ENCODE data around the gene NFYC. TPM values are rescaled to one million over a fixed set of nuclear protein-coding genes. Genes with fewer than 3 reads are reported as not detected.

NFYC gene
- total RNA-seq, 4 donors from 2014 or later: 30.3 to 36.3 (median 33.3) TPM

- no peak overlapping the region for H3K4me3 ChIP-seq
- no peak overlapping the region for H3K27ac ChIP-seq
- no peaks in the 10 kb centered on the region for H3K27me3 ChIP-seq
- TF ChIP-seq CTCF (IDR thresholded peaks at IDR 0.05): no peak
- no peak for TF ChIP-seq EP300 (IDR thresholded peaks at IDR 0.05)
- TF ChIP-seq POLR2A (IDR thresholded peaks at IDR 0.05): no peak
- WGBS, 2 donors: 64 to 75% methylated on average over 2 of the region's 2 CpGs
- no peaks in the 10 kb centered on the region for H3K9me3 ChIP-seq
- H3K36me3 ChIP-seq: no peaks in the 10 kb centered on the region
- peaks cover 0 to 5% (median 0%) of the 10 kb centered on the region in 4 donors for H3K4me1 ChIP-seq
- DNase-seq (ENCODE audit: low spot score in 2 of 2): no peak
Observed at GRCh38 chr1:40789342-40789598, 97.8 kb downstream of the NFYC start.

DNA sequence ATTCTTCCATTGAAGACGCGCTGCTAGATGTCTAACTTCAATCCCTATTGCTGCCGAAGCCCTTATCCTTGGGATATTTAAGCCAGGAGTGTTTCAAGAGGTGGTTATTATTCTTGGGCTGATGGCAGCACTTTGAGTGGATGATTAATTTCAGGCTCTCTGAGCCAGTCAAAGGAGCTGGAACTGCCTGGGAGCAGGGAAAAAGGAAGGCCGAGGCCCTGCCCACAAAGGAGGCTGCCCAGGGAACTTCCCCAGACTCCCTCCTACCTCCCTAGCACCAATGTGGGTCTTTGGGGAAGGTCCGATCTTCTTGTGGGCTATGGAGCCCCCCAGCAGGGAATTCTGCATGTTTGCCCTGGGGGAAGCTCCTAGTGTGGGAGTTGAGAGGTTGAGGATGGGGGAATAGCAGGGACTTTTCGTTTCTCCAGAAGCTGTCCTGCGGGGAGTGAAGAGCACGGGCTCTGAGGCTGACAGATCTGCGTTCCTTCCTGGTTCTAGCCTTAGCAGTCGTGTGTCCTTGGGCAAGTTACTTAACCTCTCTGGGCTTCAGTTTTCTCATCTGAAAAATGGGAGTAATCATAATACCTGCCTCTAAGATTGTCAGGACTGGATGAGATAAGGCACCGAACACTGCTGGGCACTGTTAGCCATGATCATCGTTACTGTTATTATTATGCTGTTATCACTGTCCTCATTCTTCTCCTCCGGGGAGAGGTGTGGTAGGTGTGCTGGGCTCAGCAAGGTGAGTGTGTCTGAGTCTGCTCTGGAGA lies 98.3 kb downstream of the NFYC start:
- H3K9me3 ChIP-seq: no peaks in the 10 kb centered on the region
- H3K4me1 ChIP-seq: no peaks in the 10 kb centered on the region
- 85 to 87% methylated on average over 13 of the region's 13 CpGs for whole genome bisulfite sequencing, 2 donors
- no peak for TF ChIP-seq CTCF (IDR thresholded peaks at IDR 0.05)
- no peak for TF ChIP-seq POLR2A (IDR thresholded peaks at IDR 0.05)
- no peak for TF ChIP-seq EP300 (IDR thresholded peaks at IDR 0.05)
- H3K27me3 ChIP-seq: no peaks in the 10 kb centered on the region
- no peak for DNase-seq (ENCODE audit: low spot score in 2 of 2)
- no peak overlapping the region for H3K27ac ChIP-seq
- H3K36me3 ChIP-seq: no peaks in the 10 kb centered on the region
- no peak overlapping the region for H3K4me3 ChIP-seq

- H3K36me3 ChIP-seq: no peaks in the 10 kb centered on the region
- no peaks in the 10 kb centered on the region for H3K9me3 ChIP-seq
- no peaks in the 10 kb centered on the region for H3K4me1 ChIP-seq
- H3K27ac ChIP-seq: no peak overlapping the region
- H3K27me3 ChIP-seq: no peaks in the 10 kb centered on the region
- DNase-seq (ENCODE audit: low spot score in 2 of 2): no peak
- TF ChIP-seq EP300 (IDR thresholded peaks at IDR 0.05) (no peak), POLR2A (IDR thresholded peaks at IDR 0.05) (no peak), CTCF (IDR thresholded peaks at IDR 0.05) (no peak)
- WGBS, 2 donors: 46 to 55% methylated on average over 5 to 7 of the region's 7 CpGs
- H3K4me3 ChIP-seq: no peak overlapping the region
Observed at GRCh38 chr1:40792036-40792435, 100.5 kb downstream of the NFYC start.

- no peak overlapping the region for H3K4me3 ChIP-seq
- H3K27me3 ChIP-seq: no peaks in the 10 kb centered on the region
- H3K36me3 ChIP-seq: no peaks in the 10 kb centered on the region
- no peak overlapping the region for H3K27ac ChIP-seq
- no peak for DNase-seq (ENCODE audit: low spot score in 2 of 2)
- H3K4me1 ChIP-seq: peaks cover 0 to 8% (median 0%) of the 10 kb centered on the region in 4 donors
- WGBS, 2 donors: 90 to 91% methylated on average over 3 of the region's 3 CpGs
- H3K9me3 ChIP-seq: no peaks in the 10 kb centered on the region
- no peak for TF ChIP-seq POLR2A (IDR thresholded peaks at IDR 0.05)
- TF ChIP-seq EP300 (IDR thresholded peaks at IDR 0.05): no peak
- TF ChIP-seq CTCF (IDR thresholded peaks at IDR 0.05): no peak
Observed at GRCh38 chr1:40793617-40794016, 102.1 kb downstream of the NFYC start.

- no peak for TF ChIP-seq CTCF (IDR thresholded peaks at IDR 0.05)
- TF ChIP-seq POLR2A (IDR thresholded peaks at IDR 0.05): no peak
- TF ChIP-seq EP300 (IDR thresholded peaks at IDR 0.05): no peak
- Histone ChIP-seq H3K36me3 (no peaks in the 10 kb centered on the region), H3K4me1 (peaks cover 0 to 12% (median 2%) of the 10 kb centered on the region in 4 donors), H3K27ac (no peak overlapping the region), H3K27me3 (no peaks in the 10 kb centered on the region), H3K9me3 (no peaks in the 10 kb centered on the region), H3K4me3 (no peak overlapping the region)
- WGBS, 2 donors: 83 to 84% methylated on average over 4 of the region's 4 CpGs
- no peak for DNase-seq (ENCODE audit: low spot score in 2 of 2)
Observed at GRCh38 chr1:40794048-40794447, 102.5 kb downstream of the NFYC start.
